Measurements from ENCODE around the gene PCBP4. TPM values are rescaled to one million over a fixed set of nuclear protein-coding genes. Genes with fewer than 3 reads are reported as not detected.
A peak's percentile ranks its signal among the peaks of the same experiment; 100 is the strongest.

PCBP4 gene
- total RNA-seq, 2 experiments from 2014 or later = 21.4 to 27.2 TPM

- Mint-ChIP-seq H3K27ac (no peak overlapping the region), H3K27me3 (peaks cover 36% of the 10 kb centered on the region), H3K4me3 (no peak overlapping the region), H3K9me3 (no peaks in the 10 kb centered on the region), H3K4me1 (peaks cover 11% of the 10 kb centered on the region), H3K36me3 (ENCODE audit: low read depth) (no peaks in the 10 kb centered on the region)
- no peak for DNase-seq
- ChIA-PET POLR2A (no interaction called here), CTCF (interaction anchor here (0.6 to 3.5 kb wide), 6 partner anchors 14 to 530 kb away, joined by 3 to 13 read pairs (median 4); partner anchors contain the start of genes PARP3 and RRP9)
Observed at GRCh38 chr3:51957520-51958205, 9.6 kb downstream of the PCBP4 start.

DNA sequence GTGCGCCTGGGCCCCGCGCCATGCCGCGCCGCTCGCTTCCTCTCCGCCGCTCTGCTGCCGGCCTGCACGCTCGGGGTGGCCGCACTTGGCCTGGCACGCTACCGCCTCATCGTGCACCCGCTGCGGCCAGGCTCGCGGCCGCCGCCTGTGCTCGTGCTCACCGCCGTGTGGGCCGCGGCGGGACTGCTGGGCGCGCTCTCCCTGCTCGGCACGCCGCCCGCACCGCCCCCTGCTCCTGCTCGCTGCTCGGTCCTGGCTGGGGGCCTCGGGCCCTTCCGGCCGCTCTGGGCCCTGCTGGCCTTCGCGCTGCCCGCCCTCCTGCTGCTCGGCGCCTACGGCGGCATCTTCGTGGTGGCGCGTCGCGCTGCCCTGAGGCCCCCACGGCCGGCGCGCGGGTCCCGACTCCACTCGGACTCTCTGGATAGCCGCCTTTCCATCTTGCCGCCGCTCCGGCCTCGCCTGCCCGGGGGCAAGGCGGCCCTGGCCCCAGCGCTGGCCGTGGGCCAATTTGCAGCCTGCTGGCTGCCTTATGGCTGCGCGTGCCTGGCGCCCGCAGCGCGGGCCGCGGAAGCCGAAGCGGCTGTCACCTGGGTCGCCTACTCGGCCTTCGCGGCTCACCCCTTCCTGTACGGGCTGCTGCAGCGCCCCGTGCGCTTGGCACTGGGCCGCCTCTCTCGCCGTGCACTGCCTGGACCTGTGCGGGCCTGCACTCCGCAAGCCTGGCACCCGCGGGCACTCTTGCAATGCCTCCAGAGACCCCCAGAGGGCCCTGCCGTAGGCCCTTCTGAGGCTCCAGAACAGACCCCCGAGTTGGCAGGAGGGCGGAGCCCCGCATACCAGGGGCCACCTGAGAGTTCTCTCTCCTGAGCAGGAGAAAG is 11.1 kb downstream of the PCBP4 start:
- Mint-ChIP-seq H3K9me3 (no peaks in the 10 kb centered on the region), H3K4me3 (peak overlapping the region; percentile 13), H3K4me1 (peaks cover 11% of the 10 kb centered on the region), H3K27ac (no peak overlapping the region), H3K36me3 (ENCODE audit: low read depth) (no peaks in the 10 kb centered on the region), H3K27me3 (peaks cover 34% of the 10 kb centered on the region)
- CTCF ChIA-PET = interaction anchor here (1.2 to 3.5 kb wide), 4 partner anchors 12 to 18 kb away, joined by 4 to 13 read pairs (median 8); partner anchors contain the start of genes ABHD14A, ABHD14B, PARP3 and RRP9
- DNase-seq = peak; percentile 27
- POLR2A ChIA-PET = no interaction called here

DNA sequence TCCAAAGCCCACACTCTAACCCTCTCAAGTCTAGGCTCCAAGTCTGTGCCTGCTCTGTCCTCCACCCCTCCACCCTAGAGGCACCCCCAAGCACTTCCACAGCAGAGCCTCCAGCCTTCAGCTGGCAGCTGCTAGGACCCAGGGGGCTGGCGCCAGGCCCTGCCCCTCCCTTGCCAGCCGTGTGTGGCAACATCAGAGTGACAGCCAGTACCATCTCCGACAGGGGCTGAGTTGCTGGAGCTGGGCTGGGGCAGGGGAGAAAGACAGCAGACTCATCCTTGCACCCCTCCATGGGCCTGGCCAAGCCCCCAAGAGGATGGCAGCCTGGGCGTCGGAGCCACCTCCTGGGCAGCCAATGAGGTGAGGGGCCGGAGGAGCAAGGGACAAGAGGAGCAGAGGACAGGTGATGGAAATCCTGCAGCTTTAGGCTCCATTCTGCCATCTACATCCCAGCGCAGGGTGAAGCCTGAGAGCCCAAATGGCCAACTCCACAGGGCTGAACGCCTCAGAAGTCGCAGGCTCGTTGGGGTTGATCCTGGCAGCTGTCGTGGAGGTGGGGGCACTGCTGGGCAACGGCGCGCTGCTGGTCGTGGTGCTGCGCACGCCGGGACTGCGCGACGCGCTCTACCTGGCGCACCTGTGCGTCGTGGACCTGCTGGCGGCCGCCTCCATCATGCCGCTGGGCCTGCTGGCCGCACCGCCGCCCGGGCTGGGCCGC is 11.9 kb downstream of the PCBP4 start, which contains the start of gene GPR62:
Gene GPR62, plus strand, starts transcription at position 207 of the 718 bp plus-strand sequence. Its CDS starts 272 bp downstream, at position 479.
- POLR2A ChIA-PET = no interaction called here
- peaks cover 11% of the 10 kb centered on the region for H3K4me1 Mint-ChIP-seq
- H3K9me3 Mint-ChIP-seq = no peaks in the 10 kb centered on the region
- H3K27ac Mint-ChIP-seq = no peak within 1 kb of the TSS
- H3K27me3 Mint-ChIP-seq = peaks cover 34% of the 10 kb centered on the region
- CTCF ChIA-PET = interaction anchor here (0.8 to 4.6 kb wide), 4 partner anchors 11 to 36 kb away, joined by 3 to 46 read pairs (median 7); partner anchors contain the start of genes ABHD14A, ABHD14B, PARP3 and PCBP4
- DNase-seq = no peak
- H3K4me3 Mint-ChIP-seq = no peak within 1 kb of the TSS
- H3K36me3 Mint-ChIP-seq (ENCODE audit: low read depth) = no peaks in the 10 kb centered on the region

- ChIA-PET CTCF (interaction anchor here (0.8 to 4.6 kb wide), 5 partner anchors 8 to 37 kb away, joined by 3 to 46 read pairs (median 11); partner anchors contain the start of genes ABHD14A, ABHD14B, PARP3 and PCBP4), POLR2A (no interaction called here)
- H3K4me3 Mint-ChIP-seq = no peak overlapping the region
- no peak overlapping the region for H3K27ac Mint-ChIP-seq
- no peaks in the 10 kb centered on the region for H3K9me3 Mint-ChIP-seq
- no peaks in the 10 kb centered on the region for H3K36me3 Mint-ChIP-seq (ENCODE audit: low read depth)
- H3K4me1 Mint-ChIP-seq = peaks cover 11% of the 10 kb centered on the region
- DNase-seq = no peak
- H3K27me3 Mint-ChIP-seq = peaks cover 34% of the 10 kb centered on the region
Observed at GRCh38 chr3:51954713-51955112, 12.5 kb downstream of the PCBP4 start.

GRCh38 chr3:51954105-51954504 is 13.1 kb downstream of the PCBP4 start:
- Mint-ChIP-seq H3K9me3 (no peaks in the 10 kb centered on the region), H3K4me1 (peaks cover 11% of the 10 kb centered on the region), H3K27ac (no peak overlapping the region), H3K27me3 (peaks cover 34% of the 10 kb centered on the region), H3K4me3 (no peak overlapping the region), H3K36me3 (ENCODE audit: low read depth) (no peaks in the 10 kb centered on the region)
- ChIA-PET CTCF (interaction anchor here (2.6 to 4.6 kb wide), 3 partner anchors 8 to 20 kb away, joined by 11 to 46 read pairs (median 11); partner anchors contain the start of genes ABHD14A, ABHD14B, PARP3 and RRP9), POLR2A (no interaction called here)
- no peak for DNase-seq

GRCh38 chr3:51953445-51953844 is 13.8 kb downstream of the PCBP4 start:
- peaks cover 34% of the 10 kb centered on the region for H3K27me3 Mint-ChIP-seq
- no peak overlapping the region for H3K4me3 Mint-ChIP-seq
- no peak for DNase-seq
- H3K4me1 Mint-ChIP-seq = peaks cover 11% of the 10 kb centered on the region
- no peaks in the 10 kb centered on the region for H3K36me3 Mint-ChIP-seq (ENCODE audit: low read depth)
- H3K27ac Mint-ChIP-seq = no peak overlapping the region
- no peaks in the 10 kb centered on the region for H3K9me3 Mint-ChIP-seq
- CTCF ChIA-PET = interaction anchor here (0.6 to 4.6 kb wide), 4 partner anchors 9 to 99 kb away, joined by 3 to 46 read pairs (median 11); partner anchors contain the start of genes ABHD14A, ABHD14B, PARP3 and RRP9
- POLR2A ChIA-PET = no interaction called here

GRCh38 chr3:51950899-51951298 is 16.4 kb downstream of the PCBP4 start:
- Mint-ChIP-seq H3K9me3 (no peaks in the 10 kb centered on the region), H3K4me1 (peaks cover 3% of the 10 kb centered on the region), H3K27me3 (peaks cover 27% of the 10 kb centered on the region), H3K36me3 (ENCODE audit: low read depth) (no peaks in the 10 kb centered on the region), H3K27ac (no peak overlapping the region), H3K4me3 (no peak overlapping the region)
- no peak for DNase-seq
- POLR2A ChIA-PET = no interaction called here
- CTCF ChIA-PET = interaction anchor here (1.7 to 4.6 kb wide), 2 partner anchors 9 to 23 kb away, joined by 10 to 46 read pairs; partner anchors contain the start of genes ABHD14B, PARP3 and RRP9

DNA sequence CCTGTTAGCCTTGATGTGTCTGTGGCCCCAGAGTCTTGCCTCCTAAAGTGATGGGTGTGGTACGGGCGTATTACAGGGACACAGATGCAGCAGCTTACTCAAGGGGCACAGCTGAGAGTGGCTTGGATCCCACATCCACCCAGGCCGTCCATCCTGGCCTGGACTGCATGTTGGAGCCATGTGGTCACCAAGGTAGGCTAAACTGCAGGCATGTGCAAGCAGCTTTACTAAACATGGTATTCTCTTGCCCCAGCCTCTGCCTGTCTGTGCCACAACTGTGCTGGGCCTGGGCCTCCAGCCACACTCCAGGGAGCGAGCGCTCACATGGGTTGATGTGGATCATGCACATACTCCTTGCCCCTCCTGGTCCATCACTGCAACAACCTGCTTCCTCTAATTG is 18.1 kb downstream of the PCBP4 start:
- no peak for DNase-seq
- POLR2A ChIA-PET = no interaction called here
- Mint-ChIP-seq H3K27ac (no peak overlapping the region), H3K4me1 (peaks cover under 1% of the 10 kb centered on the region), H3K4me3 (no peak overlapping the region), H3K9me3 (no peaks in the 10 kb centered on the region), H3K27me3 (peaks cover 14% of the 10 kb centered on the region), H3K36me3 (ENCODE audit: low read depth) (no peaks in the 10 kb centered on the region)
- CTCF ChIA-PET = interaction anchor here (0.7 to 1.7 kb wide), 2 partner anchors 16 to 25 kb away, joined by 3 to 10 read pairs; partner anchors contain the start of gene ABHD14B

DNA sequence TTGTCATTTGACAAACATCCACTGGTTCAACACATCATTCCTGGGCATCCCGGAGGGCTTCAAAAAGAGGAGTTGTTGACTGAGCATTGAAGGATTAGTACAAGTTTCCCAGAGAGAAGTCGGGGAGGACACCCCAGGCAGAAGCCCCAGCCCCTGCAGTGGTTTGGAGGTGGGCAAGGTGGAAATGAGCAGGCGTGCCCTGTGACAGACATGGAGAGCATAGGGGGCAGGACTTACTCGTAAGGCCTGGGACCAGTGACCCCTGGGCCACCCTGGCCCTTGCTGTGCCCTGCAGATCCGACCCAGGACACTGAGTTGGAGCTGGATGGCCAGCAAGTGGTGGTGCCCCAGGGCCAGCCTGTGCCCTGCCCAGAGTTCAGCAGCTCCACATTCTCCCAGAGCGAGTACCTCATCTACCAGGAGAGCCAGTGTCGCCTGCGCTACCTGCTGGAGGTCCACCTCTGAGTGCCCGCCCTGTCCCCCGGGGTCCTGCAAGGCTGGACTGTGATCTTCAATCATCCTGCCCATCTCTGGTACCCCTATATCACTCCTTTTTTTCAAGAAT is 19.2 kb downstream of the PCBP4 start:
- H3K27me3 Mint-ChIP-seq = peaks cover 4% of the 10 kb centered on the region
- ChIA-PET POLR2A (no interaction called here), CTCF (interaction anchor here (0.6 to 0.9 kb wide), 3 partner anchors 15 to 376 kb away, joined by 3 read pairs; no protein-coding TSS in a partner anchor)
- H3K4me1 Mint-ChIP-seq = peaks cover 8% of the 10 kb centered on the region
- no peak overlapping the region for H3K4me3 Mint-ChIP-seq
- no peaks in the 10 kb centered on the region for H3K36me3 Mint-ChIP-seq (ENCODE audit: low read depth)
- no peak for DNase-seq
- no peaks in the 10 kb centered on the region for H3K9me3 Mint-ChIP-seq
- H3K27ac Mint-ChIP-seq = no peak overlapping the region

DNA sequence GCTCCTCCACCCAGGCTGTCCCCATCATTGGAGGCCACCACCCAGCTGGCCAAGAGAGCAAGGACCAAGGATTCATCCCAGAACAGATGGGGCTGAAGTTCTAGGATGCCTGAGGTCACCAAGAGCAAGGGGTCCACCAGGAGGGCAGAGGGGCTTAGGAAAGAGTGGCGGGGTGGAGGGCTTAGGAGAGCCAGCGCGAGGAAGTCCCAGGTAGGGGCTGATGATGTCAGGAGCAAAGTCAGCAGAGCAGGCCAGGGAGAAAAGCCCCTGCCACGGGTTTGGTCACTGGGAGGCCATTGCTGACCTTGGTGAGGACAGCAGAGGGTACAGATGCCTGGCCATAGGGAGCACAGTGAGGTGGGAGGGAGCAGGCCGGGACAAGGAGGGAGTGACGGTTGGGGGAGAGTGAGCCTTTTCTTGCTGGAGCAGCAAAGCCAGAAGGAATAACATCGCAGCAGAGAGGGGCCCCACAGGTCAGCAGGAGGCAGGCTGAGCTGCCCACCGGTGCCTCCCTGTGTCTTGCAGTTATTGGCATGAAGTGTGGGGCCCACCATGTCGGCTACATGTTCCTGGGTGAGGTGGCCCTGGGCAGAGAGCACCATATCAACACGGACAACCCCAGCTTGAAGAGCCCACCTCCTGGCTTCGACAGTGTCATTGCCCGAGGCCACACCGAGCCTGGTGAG is 19.9 kb downstream of the PCBP4 start:
- Mint-ChIP-seq H3K36me3 (ENCODE audit: low read depth) (no peaks in the 10 kb centered on the region), H3K4me1 (peaks cover 14% of the 10 kb centered on the region), H3K9me3 (no peaks in the 10 kb centered on the region), H3K27me3 (peaks cover 2% of the 10 kb centered on the region), H3K4me3 (no peak overlapping the region), H3K27ac (no peak overlapping the region)
- DNase-seq = no peak
- ChIA-PET POLR2A (no interaction called here), CTCF (interaction anchor here (0.7 to 1.1 kb wide), 3 partner anchors 16 to 26 kb away, joined by 3 read pairs; no protein-coding TSS in a partner anchor)

DNA sequence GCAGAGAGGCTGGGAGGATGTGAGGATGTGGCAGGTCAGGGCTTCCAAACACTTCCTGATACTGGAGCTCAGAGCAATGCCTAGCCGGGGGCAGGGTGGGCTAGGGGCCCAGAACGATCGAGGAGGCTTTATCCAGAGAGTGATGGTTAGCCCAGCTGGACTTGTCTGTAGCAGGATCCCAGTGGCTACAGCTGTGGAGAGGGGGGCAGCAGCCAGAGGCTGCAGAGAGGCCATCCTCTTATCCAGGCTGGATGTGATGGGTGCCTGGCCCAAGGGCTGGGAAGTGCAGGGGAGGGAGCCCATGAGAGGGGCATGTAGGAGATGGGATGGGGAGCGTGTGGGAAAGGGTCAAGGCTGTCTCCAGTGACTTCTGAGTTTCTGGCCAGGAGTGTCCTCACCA is 20.5 kb downstream of the PCBP4 start:
- Mint-ChIP-seq H3K9me3 (no peaks in the 10 kb centered on the region), H3K27me3 (no peaks in the 10 kb centered on the region), H3K36me3 (ENCODE audit: low read depth) (no peaks in the 10 kb centered on the region), H3K27ac (no peak overlapping the region), H3K4me1 (peaks cover 16% of the 10 kb centered on the region), H3K4me3 (no peak overlapping the region)
- CTCF ChIA-PET = interaction anchor here (0.9 to 2.1 kb wide), 3 partner anchors 16 to 27 kb away, joined by 3 to 7 read pairs (median 3); partner anchors contain the start of genes ABHD14A and ABHD14B
- POLR2A ChIA-PET = no interaction called here
- no peak for DNase-seq

Data from activated CD4-positive, alpha-beta T cell treated with anti-CD3 and anti-CD28 coated beads, Interleukin-2, amount 10 ng/mL, durations not matched to agents 7 days and 5 days (primary cell).